ENCODE measurements around the gene CCL22.

DNA sequence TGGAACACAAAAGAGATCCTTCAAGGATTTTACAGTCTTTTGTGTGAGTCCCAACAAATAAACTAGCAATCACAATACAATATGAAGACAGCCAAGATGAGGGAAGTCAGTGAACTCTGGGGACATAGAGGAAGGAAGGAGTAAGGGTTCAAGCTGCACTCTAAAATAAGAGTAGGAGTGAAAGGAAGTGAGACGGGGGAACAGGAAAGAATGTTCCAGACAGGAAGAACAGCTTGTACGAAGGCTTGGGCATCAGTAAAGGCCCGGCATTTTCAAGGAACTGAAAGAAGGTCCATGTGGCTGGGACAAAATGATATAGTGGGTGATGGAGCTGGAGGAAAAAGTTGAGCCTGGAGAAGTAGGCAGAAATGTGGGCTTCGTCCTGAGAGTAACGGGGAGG lies 50.5 kb downstream of the CCL22 start:
- TF ChIP-seq CTCF (IDR thresholded peaks at IDR 0.05; ENCODE audit: low read depth, low read length) (no peak), EZH2phosphoT487 (IDR thresholded peaks at IDR 0.05; ENCODE audit: low read depth) (no peak)
